ENCODE data around the gene TAB2. TPM values are rescaled to one million over a fixed set of nuclear protein-coding genes. Genes with fewer than 3 reads are reported as not detected.

The TAB2 gene
- polyA plus RNA-seq, 2 of the 4 experiments (the other 2 are of a cell fraction): 23.0 to 49.0 TPM

DNA sequence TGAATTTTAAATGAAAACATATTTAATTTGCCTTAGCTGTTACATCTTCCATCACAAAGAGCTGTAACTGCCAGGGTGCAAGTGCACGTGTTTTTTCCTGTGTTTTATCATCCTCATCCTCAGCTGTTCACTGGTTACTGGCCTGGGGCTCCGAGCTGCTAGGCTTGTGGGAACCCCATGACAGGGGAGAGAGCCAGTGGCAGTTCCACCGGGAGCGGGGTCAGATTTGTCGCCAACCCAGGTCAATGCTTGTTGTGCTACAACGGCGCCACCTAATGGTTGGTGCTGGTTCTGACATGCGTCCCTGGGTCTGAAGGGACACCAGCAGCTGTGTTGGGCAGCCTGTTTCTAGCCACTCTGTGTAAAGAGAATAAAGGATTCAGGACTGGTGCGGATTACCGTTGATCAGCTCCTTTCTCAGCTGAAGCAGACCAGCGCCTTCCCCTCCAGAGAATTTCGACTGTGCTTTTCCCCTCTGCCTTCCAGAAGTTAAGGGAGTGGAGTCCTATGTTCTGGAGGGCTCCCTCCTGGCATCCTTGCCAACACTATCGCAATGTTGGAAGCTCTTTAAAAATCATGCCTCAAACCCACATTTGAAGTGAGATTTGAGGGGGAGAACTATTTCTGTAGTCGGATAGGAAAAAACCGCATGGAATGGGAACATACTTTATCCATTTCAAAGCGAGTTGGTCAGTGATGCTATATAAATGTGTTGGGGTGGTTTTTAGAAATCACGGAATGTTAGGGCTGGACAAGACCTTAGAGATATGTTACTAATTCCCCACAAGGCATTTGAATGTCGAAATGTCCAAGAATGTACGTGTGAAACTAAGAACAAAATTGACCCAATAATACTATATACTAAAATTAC is 114.6 kb downstream of the TAB2 start:
- H3K27ac ChIP-seq: peak overlapping the region; percentile 48 to 69
- TF ChIP-seq SMC3 (IDR thresholded peaks at IDR 0.05) (peak; percentile 93), RAD21 (conservative IDR thresholded peaks at IDR 0.05 in 1 of 2, IDR thresholded peaks at IDR 0.05 in 1 of 2) (peak; percentile 96 to 97), ZNF302 (CRISPR knock-in tag; IDR thresholded peaks at IDR 0.05) (no peak), CEBPB (IDR thresholded peaks at IDR 0.05) (no peak), JUN (IDR thresholded peaks at IDR 0.05) (no peak), HOXA7 (CRISPR knock-in tag; IDR thresholded peaks at IDR 0.05) (no peak)
- TF ChIP-seq, protein P1, sequence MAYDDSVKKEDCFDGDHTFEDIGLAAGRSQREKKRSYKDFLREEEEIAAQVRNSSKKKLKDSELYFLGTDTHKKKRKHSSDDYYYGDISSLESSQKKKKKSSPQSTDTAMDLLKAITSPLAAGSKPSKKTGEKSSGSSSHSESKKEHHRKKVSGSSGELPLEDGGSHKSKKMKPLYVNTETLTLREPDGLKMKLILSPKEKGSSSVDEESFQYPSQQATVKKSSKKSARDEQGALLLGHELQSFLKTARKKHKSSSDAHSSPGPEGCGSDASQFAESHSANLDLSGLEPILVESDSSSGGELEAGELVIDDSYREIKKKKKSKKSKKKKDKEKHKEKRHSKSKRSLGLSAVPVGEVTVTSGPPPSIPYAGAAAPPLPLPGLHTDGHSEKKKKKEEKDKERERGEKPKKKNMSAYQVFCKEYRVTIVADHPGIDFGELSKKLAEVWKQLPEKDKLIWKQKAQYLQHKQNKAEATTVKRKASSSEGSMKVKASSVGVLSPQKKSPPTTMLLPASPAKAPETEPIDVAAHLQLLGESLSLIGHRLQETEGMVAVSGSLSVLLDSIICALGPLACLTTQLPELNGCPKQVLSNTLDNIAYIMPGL (CRISPR knock-in tag; IDR thresholded peaks at IDR 0.05; ENCODE audit: borderline replicate concordance): no peak
- TF ChIP-seq, protein P2, sequence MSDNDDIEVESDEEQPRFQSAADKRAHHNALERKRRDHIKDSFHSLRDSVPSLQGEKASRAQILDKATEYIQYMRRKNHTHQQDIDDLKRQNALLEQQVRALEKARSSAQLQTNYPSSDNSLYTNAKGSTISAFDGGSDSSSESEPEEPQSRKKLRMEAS (IDR thresholded peaks at IDR 0.05): 0 out of 2 replicates have a peak, but pooled peaks have one; percentile 17
- TF ChIP-seq, protein P3, sequence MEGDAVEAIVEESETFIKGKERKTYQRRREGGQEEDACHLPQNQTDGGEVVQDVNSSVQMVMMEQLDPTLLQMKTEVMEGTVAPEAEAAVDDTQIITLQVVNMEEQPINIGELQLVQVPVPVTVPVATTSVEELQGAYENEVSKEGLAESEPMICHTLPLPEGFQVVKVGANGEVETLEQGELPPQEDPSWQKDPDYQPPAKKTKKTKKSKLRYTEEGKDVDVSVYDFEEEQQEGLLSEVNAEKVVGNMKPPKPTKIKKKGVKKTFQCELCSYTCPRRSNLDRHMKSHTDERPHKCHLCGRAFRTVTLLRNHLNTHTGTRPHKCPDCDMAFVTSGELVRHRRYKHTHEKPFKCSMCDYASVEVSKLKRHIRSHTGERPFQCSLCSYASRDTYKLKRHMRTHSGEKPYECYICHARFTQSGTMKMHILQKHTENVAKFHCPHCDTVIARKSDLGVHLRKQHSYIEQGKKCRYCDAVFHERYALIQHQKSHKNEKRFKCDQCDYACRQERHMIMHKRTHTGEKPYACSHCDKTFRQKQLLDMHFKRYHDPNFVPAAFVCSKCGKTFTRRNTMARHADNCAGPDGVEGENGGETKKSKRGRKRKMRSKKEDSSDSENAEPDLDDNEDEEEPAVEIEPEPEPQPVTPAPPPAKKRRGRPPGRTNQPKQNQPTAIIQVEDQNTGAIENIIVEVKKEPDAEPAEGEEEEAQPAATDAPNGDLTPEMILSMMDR (IDR thresholded peaks at IDR 0.05): peak; percentile 84
- CTCF ChIA-PET: interaction anchor here (0.5 to 4.5 kb wide), 67 partner anchors 9 to 872 kb away, joined by 3 to 118 read pairs (median 5); partner anchors contain the start of gene TAB2
- FAIRE-seq: no peak
- WGBS (ENCODE audit: missing lambda C conversion rate): 15% methylated on average over 17 of the region's 19 CpGs
- H3K4me3 ChIP-seq: no peak overlapping the region
- H3K4me2 ChIP-seq: peak overlapping the region; percentile 66
- POLR2A ChIA-PET: interaction anchor here (0.7 to 1.1 kb wide), 2 partner anchors 33 to 400 kb away, joined by 3 to 4 read pairs; no protein-coding TSS in a partner anchor
- peak; percentile 79 to 80 for DNase-seq (ENCODE audit: low read depth in 1 of 2, low spot score in 1 of 2)
- ATAC-seq: peak; percentile 96 to 98
- no peaks in the 10 kb centered on the region for H3K9me3 ChIP-seq
- 0 out of 3 replicates have a peak, but pooled peaks cover 3% of the 10 kb centered on the region for H3K4me1 ChIP-seq

DNA sequence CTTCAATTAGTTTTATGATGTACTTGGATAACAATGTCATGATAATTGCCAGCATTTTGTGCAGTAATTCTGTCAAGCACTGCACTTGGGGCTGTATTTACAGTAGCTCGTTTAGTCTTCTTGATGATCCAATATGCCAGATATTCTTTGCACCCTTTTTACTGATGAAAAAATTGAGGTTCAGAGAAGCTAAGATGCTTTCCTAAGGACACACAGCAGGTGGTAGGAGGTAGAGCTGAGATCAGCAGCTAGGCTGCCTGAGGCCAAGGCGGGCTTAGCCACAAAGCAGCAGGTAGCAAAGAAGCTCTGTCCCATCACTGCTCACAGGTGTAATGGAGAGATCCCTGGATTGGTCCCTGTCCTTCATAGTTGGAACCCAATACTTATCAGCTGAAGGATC is 115.9 kb downstream of the TAB2 start:
- no peak overlapping the region for H3K27ac ChIP-seq
- POLR2A ChIA-PET: no interaction called here
- 0 out of 3 replicates have a peak, but pooled peaks cover 3% of the 10 kb centered on the region for H3K4me1 ChIP-seq
- no peak overlapping the region for H3K4me2 ChIP-seq
- 45% methylated on average over 2 of the region's 2 CpGs for WGBS (ENCODE audit: missing lambda C conversion rate)
- no peak for DNase-seq (ENCODE audit: low read depth in 1 of 2, low spot score in 1 of 2)
- FAIRE-seq: no peak
- CTCF ChIA-PET: interaction anchor here (1.0 to 4.5 kb wide), 8 partner anchors 13 to 874 kb away, joined by 3 to 118 read pairs (median 10); no protein-coding TSS in a partner anchor
- no peaks in the 10 kb centered on the region for H3K9me3 ChIP-seq
- no peak for ATAC-seq
- no peak overlapping the region for H3K4me3 ChIP-seq
- TF ChIP-seq SMC3 (IDR thresholded peaks at IDR 0.05): no peak
- TF ChIP-seq, protein P4, sequence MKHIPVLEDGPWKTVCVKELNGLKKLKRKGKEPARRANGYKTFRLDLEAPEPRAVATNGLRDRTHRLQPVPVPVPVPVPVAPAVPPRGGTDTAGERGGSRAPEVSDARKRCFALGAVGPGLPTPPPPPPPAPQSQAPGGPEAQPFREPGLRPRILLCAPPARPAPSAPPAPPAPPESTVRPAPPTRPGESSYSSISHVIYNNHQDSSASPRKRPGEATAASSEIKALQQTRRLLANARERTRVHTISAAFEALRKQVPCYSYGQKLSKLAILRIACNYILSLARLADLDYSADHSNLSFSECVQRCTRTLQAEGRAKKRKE (CRISPR knock-in tag; IDR thresholded peaks at IDR 0.05; ENCODE audit: low read depth): no peak
- TF ChIP-seq, protein P3 (IDR thresholded peaks at IDR 0.05): no peak
- TF ChIP-seq HOXB5 (CRISPR knock-in tag; IDR thresholded peaks at IDR 0.05): no peak
- TF ChIP-seq HEYL (CRISPR knock-in tag; IDR thresholded peaks at IDR 0.05): no peak
- TF ChIP-seq, protein P5, sequence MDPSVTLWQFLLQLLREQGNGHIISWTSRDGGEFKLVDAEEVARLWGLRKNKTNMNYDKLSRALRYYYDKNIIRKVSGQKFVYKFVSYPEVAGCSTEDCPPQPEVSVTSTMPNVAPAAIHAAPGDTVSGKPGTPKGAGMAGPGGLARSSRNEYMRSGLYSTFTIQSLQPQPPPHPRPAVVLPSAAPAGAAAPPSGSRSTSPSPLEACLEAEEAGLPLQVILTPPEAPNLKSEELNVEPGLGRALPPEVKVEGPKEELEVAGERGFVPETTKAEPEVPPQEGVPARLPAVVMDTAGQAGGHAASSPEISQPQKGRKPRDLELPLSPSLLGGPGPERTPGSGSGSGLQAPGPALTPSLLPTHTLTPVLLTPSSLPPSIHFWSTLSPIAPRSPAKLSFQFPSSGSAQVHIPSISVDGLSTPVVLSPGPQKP (IDR thresholded peaks at IDR 0.05; ENCODE audit: low read depth, low read length): no peak
- TF ChIP-seq EHMT2 (IDR thresholded peaks at IDR 0.05; ENCODE audit: low read depth): no peak
- TF ChIP-seq ZC3H11A (IDR thresholded peaks at IDR 0.05): no peak
- TF ChIP-seq CHD4 (IDR thresholded peaks at IDR 0.05; ENCODE audit: borderline replicate concordance): no peak
- no peak for TF ChIP-seq FOSL2 (IDR thresholded peaks at IDR 0.05)
- no peak for TF ChIP-seq FOSL2 (CRISPR knock-in tag; IDR thresholded peaks at IDR 0.05)
